RWPE2 (cell line): Measurements from ENCODE around the gene KLHL30.

Experiments
- ATAC-seq: fragments of 200-7000 bp; cut with Tn5 transposase; 3 replicates; pipeline ENCODE4 v1.9.1; 2021; ENCODE audit warnings: low read depth
- DNase-seq: peaks from one replicate; pipeline ENCODE4 v3.0.0-alpha.2; 2020; ENCODE audit warnings: low spot score
- H3K27ac ChIP-seq: fragments of 450-650 bp; 2 replicates; pipeline ENCODE4 v1.5.1; 2017; ENCODE audit warnings: mild to moderate bottlenecking; ENCODE audit not compliant: poor library complexity, severe bottlenecking
- H3K27me3 ChIP-seq: fragments of 250-450 bp; sonication (Bioruptor Pico); 2 replicates; pipeline ENCODE4 v1.5.1; 2021; ENCODE audit warnings: mild to moderate bottlenecking, moderate library complexity; ENCODE audit not compliant: insufficient read depth, poor library complexity, severe bottlenecking
- H3K36me3 ChIP-seq: fragments of 250-450 bp; sonication (Bioruptor Pico); 2 replicates; pipeline ENCODE4 v1.5.1; 2020; ENCODE audit warnings: low read depth, mild to moderate bottlenecking, moderate library complexity
- H3K4me1 ChIP-seq: fragments of 250-450 bp; sonication (Bioruptor Pico); 2 replicates; pipeline ENCODE4 v1.5.1; 2021; ENCODE audit warnings: mild to moderate bottlenecking, moderate library complexity; ENCODE audit not compliant: insufficient read depth, poor library complexity, severe bottlenecking
- H3K4me3 ChIP-seq: fragments of 250-450 bp; sonication (Bioruptor Pico); 2 replicates; pipeline ENCODE4 v1.5.1; 2021; ENCODE audit warnings: mild to moderate bottlenecking, moderate library complexity; ENCODE audit not compliant: severe bottlenecking
- H3K9me3 ChIP-seq: fragments of 250-450 bp; sonication (Bioruptor Pico); 2 replicates; pipeline ENCODE4 v1.5.1; 2021; ENCODE audit warnings: mild to moderate bottlenecking, moderate library complexity; ENCODE audit not compliant: severe bottlenecking
- TF ChIP-seq, protein P1 (sequence below): fragments of 450-650 bp; IDR thresholded peaks from one replicate; pipeline ENCODE4 v1.5.1; 2017; ENCODE audit warnings: mild to moderate bottlenecking, moderate library complexity; ENCODE audit not compliant: poor library complexity, severe bottlenecking

KLHL30 gene

DNA sequence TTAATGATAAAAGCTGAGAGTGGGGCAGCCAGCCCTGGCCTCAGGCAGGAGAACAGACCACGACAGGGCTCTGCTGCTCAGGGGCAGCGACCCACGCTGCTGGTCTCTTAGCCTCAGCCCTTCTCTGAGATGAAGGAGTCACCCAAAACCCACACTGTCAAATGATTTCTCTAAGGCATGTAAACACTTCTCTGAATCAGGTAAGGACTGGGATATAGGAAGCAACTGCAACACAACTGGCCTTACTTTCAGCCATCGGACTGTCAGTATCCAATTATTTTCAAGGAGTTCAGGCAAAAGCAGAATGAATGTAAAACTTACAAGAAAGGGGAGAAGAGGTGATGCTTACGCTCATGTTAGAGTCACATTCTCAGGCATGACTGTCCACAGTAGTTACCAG lies 42.1 kb downstream of the KLHL30 start:
- DNase-seq (no peak), ATAC-seq (no peak)
- Histone ChIP-seq H3K4me3 (no peak overlapping the region), H3K36me3 (peaks cover 86% of the 10 kb centered on the region), H3K4me1 (no peaks in the 10 kb centered on the region), H3K27ac (no peak overlapping the region), H3K27me3 (no peaks in the 10 kb centered on the region), H3K9me3 (no peaks in the 10 kb centered on the region)
- TF ChIP-seq, protein P1, sequence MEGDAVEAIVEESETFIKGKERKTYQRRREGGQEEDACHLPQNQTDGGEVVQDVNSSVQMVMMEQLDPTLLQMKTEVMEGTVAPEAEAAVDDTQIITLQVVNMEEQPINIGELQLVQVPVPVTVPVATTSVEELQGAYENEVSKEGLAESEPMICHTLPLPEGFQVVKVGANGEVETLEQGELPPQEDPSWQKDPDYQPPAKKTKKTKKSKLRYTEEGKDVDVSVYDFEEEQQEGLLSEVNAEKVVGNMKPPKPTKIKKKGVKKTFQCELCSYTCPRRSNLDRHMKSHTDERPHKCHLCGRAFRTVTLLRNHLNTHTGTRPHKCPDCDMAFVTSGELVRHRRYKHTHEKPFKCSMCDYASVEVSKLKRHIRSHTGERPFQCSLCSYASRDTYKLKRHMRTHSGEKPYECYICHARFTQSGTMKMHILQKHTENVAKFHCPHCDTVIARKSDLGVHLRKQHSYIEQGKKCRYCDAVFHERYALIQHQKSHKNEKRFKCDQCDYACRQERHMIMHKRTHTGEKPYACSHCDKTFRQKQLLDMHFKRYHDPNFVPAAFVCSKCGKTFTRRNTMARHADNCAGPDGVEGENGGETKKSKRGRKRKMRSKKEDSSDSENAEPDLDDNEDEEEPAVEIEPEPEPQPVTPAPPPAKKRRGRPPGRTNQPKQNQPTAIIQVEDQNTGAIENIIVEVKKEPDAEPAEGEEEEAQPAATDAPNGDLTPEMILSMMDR: no peak

- no peak overlapping the region for H3K27ac ChIP-seq
- no peak overlapping the region for H3K4me3 ChIP-seq
- H3K36me3 ChIP-seq: peaks cover 95% of the 10 kb centered on the region
- H3K4me1 ChIP-seq: no peaks in the 10 kb centered on the region
- ATAC-seq (no peak), DNase-seq (no peak)
- no peaks in the 10 kb centered on the region for H3K27me3 ChIP-seq
- H3K9me3 ChIP-seq: no peaks in the 10 kb centered on the region
- TF ChIP-seq, protein P1: no peak
Measured at GRCh38 chr2:238182362-238182761, 43.9 kb downstream of the KLHL30 start.

DNA sequence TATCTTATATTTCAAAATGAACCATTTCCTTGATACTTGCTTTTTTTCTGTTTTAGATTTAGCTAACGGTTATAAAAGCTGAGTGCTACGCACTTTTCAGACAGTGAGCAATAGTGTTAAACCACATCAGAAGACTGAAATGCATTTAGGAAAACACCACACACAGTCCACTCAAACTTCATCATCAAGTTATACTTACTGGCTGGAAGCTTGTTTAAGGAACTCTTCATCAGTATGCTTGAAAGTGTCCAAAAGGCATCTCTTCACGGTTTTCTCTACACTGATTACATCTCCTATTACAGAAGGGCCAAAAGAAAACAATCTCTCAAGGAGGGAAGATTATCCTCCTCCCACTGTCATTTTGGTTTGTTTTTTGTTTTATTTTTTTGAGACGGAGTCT lies 45.4 kb downstream of the KLHL30 start:
- ATAC-seq (no peak), DNase-seq (no peak)
- TF ChIP-seq, protein P1: no peak
- no peaks in the 10 kb centered on the region for H3K4me1 ChIP-seq
- H3K9me3 ChIP-seq: no peaks in the 10 kb centered on the region
- H3K4me3 ChIP-seq: no peak overlapping the region
- no peaks in the 10 kb centered on the region for H3K27me3 ChIP-seq
- H3K27ac ChIP-seq: no peak overlapping the region
- peaks cover 95% of the 10 kb centered on the region for H3K36me3 ChIP-seq

GRCh38 chr2:238187618-238188548 lies 49.4 kb downstream of the KLHL30 start:
- Histone ChIP-seq H3K4me1 (no peaks in the 10 kb centered on the region), H3K27me3 (no peaks in the 10 kb centered on the region), H3K27ac (no peak overlapping the region), H3K9me3 (no peaks in the 10 kb centered on the region), H3K36me3 (peaks cover 92% of the 10 kb centered on the region), H3K4me3 (no peak overlapping the region)
- no peak for ATAC-seq
- DNase-seq: no peak
- TF ChIP-seq, protein P1: no peak

DNA sequence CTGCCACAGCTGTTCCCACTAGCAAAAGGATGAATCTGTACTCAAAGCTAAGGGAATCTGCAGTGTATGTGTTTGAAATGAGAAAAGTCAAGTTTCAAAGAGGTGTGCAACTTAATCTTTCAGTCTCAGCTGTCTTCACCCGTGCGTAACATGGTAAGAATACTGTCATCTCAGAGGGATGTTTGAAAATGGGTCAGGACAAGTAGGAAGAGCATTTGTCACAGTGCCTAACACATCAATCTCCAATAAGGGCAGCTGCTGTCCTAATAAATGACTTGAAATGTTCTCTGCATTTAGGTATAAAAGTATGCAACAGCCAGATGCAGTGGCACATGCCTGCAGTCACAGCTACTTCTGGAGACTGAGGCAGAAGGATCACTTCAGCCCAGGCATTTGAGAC lies 52.0 kb downstream of the KLHL30 start:
- TF ChIP-seq, protein P1: no peak
- ATAC-seq: no peak
- no peaks in the 10 kb centered on the region for H3K4me1 ChIP-seq

More for the DNA sequence above, 52.0 kb downstream of the KLHL30 start:
- H3K9me3 ChIP-seq: no peaks in the 10 kb centered on the region
- DNase-seq: no peak
- H3K36me3 ChIP-seq: peaks cover 92% of the 10 kb centered on the region
- H3K4me3 ChIP-seq: no peak overlapping the region
- H3K27me3 ChIP-seq: no peaks in the 10 kb centered on the region
- H3K27ac ChIP-seq: no peak overlapping the region
